ENCODE data around the gene IRX4. TPM values are rescaled to one million over a fixed set of nuclear protein-coding genes. Genes with fewer than 3 reads are reported as not detected.

IRX4 gene
- total RNA-seq, 1 donor from 2014 or later, result not detected

GRCh38 chr5:1883925-1884677 lies 1.4 kb upstream of the IRX4 start:
- ChIA-PET CTCF (no interaction called here), POLR2A (no interaction called here)
- H3K27me3 Mint-ChIP-seq, result peaks cover 43% of the 10 kb centered on the region
- peaks cover 6% of the 10 kb centered on the region for H3K4me1 Mint-ChIP-seq
- no peak for ATAC-seq (ENCODE audit: low read depth)
- no peak for DNase-seq
- no peaks in the 10 kb centered on the region for H3K36me3 Mint-ChIP-seq (ENCODE audit: low read depth)
- H3K27ac Mint-ChIP-seq, result no peak overlapping the region
- H3K4me3 Mint-ChIP-seq, result no peak overlapping the region
- intact Hi-C loops (cut with micrococcal nuclease), result no loop called here
- TF ChIP-seq CTCF (IDR thresholded peaks at IDR 0.05), result no peak
- H3K9me3 Mint-ChIP-seq, result no peaks in the 10 kb centered on the region

GRCh38 chr5:1883120-1883924 lies 597 bp upstream of the IRX4 start:
- Mint-ChIP-seq H3K4me3 (no peak overlapping the region), H3K9me3 (no peaks in the 10 kb centered on the region), H3K36me3 (ENCODE audit: low read depth) (no peaks in the 10 kb centered on the region), H3K27me3 (peaks cover 36% of the 10 kb centered on the region), H3K4me1 (peaks cover 6% of the 10 kb centered on the region), H3K27ac (no peak overlapping the region)
- TF ChIP-seq CTCF (IDR thresholded peaks at IDR 0.05), result no peak
- ATAC-seq (ENCODE audit: low read depth) (no peak), DNase-seq (no peak)
- CTCF ChIA-PET, result no interaction called here
- intact Hi-C loops (cut with micrococcal nuclease), result no loop called here
- POLR2A ChIA-PET, result no interaction called here

- Mint-ChIP-seq H3K36me3 (ENCODE audit: low read depth) (no peaks in the 10 kb centered on the region), H3K27ac (no peak overlapping the region), H3K4me1 (peaks cover 6% of the 10 kb centered on the region), H3K9me3 (no peaks in the 10 kb centered on the region), H3K4me3 (no peak overlapping the region), H3K27me3 (peaks cover 40% of the 10 kb centered on the region)
- no peak for ATAC-seq (ENCODE audit: low read depth)
- no peak for TF ChIP-seq CTCF (IDR thresholded peaks at IDR 0.05)
- no peak for DNase-seq
- CTCF ChIA-PET, result no interaction called here
- POLR2A ChIA-PET, result no interaction called here
- intact Hi-C loops (cut with micrococcal nuclease), result no loop called here
Observed at GRCh38 chr5:1881731-1882336, 891 bp downstream of the IRX4 start.

GRCh38 chr5:1881098-1881572 lies 1.6 kb downstream of the IRX4 start:
- CTCF ChIA-PET, result no interaction called here
- DNase-seq (no peak), ATAC-seq (ENCODE audit: low read depth) (no peak)
- no peak for TF ChIP-seq CTCF (IDR thresholded peaks at IDR 0.05)
- Mint-ChIP-seq H3K9me3 (no peaks in the 10 kb centered on the region), H3K27ac (no peak overlapping the region), H3K27me3 (peaks cover 40% of the 10 kb centered on the region), H3K4me3 (no peak overlapping the region), H3K36me3 (ENCODE audit: low read depth) (no peaks in the 10 kb centered on the region), H3K4me1 (peaks cover 6% of the 10 kb centered on the region)
- POLR2A ChIA-PET, result no interaction called here
- intact Hi-C loops (cut with micrococcal nuclease), result no loop called here
